Sigmoid colon (tissue), 7 donors: ENCODE measurements around the gene SLC13A3. TPM values are rescaled to one million over a fixed set of nuclear protein-coding genes. Genes with fewer than 3 reads are reported as not detected.

Experiments used
- DNase-seq: peaks from one replicate; pipeline ENCODE4 v3.0.0-alpha.2; 2019
- H3K27ac ChIP-seq, 4 donors: fragments of 200-600 bp; sonication (generic); one replicate each; pipeline ENCODE4 v1.5.1; 2016 to 2019; ENCODE audit warnings: mild to moderate bottlenecking in 1 of 4
- H3K27me3 ChIP-seq, 3 donors: fragments of 200-600 bp; sonication (generic); one replicate each; pipeline ENCODE4 v1.5.1; 2019; ENCODE audit warnings: mild to moderate bottlenecking in 1 of 3
- H3K36me3 ChIP-seq, 4 donors: fragments of 200-600 bp; sonication (generic); one replicate each; pipeline ENCODE4 v1.5.1; 2016 to 2019
- H3K4me1 ChIP-seq, 4 donors: fragments of 200-600 bp; sonication (generic); one replicate each; pipeline ENCODE4 v1.5.1; 2017 to 2019
- H3K4me3 ChIP-seq, 4 donors: fragments of 200-600 bp; sonication (generic); one replicate each; pipeline ENCODE4 v1.5.1; 2017 to 2019; ENCODE audit warnings: mild to moderate bottlenecking in 2 of 4, moderate library complexity in 1 of 4
- H3K9me3 ChIP-seq, 4 donors: fragments of 200-600 bp in 3 of 4; sonication (generic) in 3 of 4; one replicate each; pipeline versions ENCODE4 v1.5.1 to v1.6.1; 2013 to 2019
- CTCF ChIP-seq, 4 experiments: fragments of 450-650 bp in 3 of 4; fragments of 200-600 bp in 1 of 4; IDR thresholded peaks; one replicate each; pipeline ENCODE4 v1.5.1; 2016 to 2019; ENCODE audit warnings: antibody characterized with exemption in 4 of 4, mild to moderate bottlenecking in 3 of 4, moderate library complexity in 2 of 4
- EP300 ChIP-seq, 4 donors: sonication (generic); formaldehyde crosslinking; IDR thresholded peaks; one replicate each; pipeline ENCODE4 v1.6.1; 2017; ENCODE audit warnings: antibody characterized with exemption in 4 of 4
- POLR2A ChIP-seq, 2 donors: fragments of 450-650 bp; IDR thresholded peaks; one replicate each; pipeline ENCODE4 v1.6.1; 2016; ENCODE audit warnings: antibody characterized with exemption in 2 of 2, mild to moderate bottlenecking in 2 of 2, moderate library complexity in 2 of 2
- POLR2AphosphoS5 ChIP-seq, 4 donors: sonication (generic); formaldehyde crosslinking; IDR thresholded peaks; one replicate each; pipeline ENCODE4 v1.6.1; 2017; ENCODE audit warnings: antibody characterized with exemption in 4 of 4
- WGBS, 2 donors: extraction: QIAGEN DNeasy Blood & Tissue Kit; methylation state at CpG; one replicate each; pipeline ENCODE4 v1.1.7; 2013; 5-methylcytosine and 5-hydroxymethylcytosine counted together
- intact Hi-C: fragments of 100-400 bp; cut with DNase I; formaldehyde crosslinking; loops from one replicate; pipeline ENCODE4 v1.15.1; 2023
- polyA plus RNA-seq, 3 donors: library from polyadenylated mRNA; stranded (reverse); fragments of 200-250 nt; gene quantifications; one replicate each; pipeline ENCODE4 v1.2.3, GENCODE V29; 2013
- total RNA-seq, 4 donors: library from RNA; depleted of rRNA; stranded (reverse); fragments of >200 nt; gene quantifications; one replicate each; pipeline ENCODE4 v1.1.0, GENCODE V29; 2016
- donor health status: healthy with polysubstance abuse.
- donor health status: Bipolar disorder and iron deficiency.
- donor health status: healthy.

SLC13A3 gene
- total and polyA plus RNA-seq, 7 donors: 0.48 to 4.2 (median 1.1) TPM; not detected in 2

- H3K4me1 ChIP-seq: no peaks in the 10 kb centered on the region
- no peak for TF ChIP-seq EP300 (IDR thresholded peaks at IDR 0.05)
- TF ChIP-seq CTCF (IDR thresholded peaks at IDR 0.05): peak in 2 of 4 experiments; percentile 35 to 37
- H3K27ac ChIP-seq: no peak overlapping the region
- intact Hi-C loops: no loop called here
- peaks cover 0 to 12% (median 5%) of the 10 kb centered on the region in 3 donors for H3K27me3 ChIP-seq
- 37 to 39% methylated on average over 4 of the region's 4 CpGs for WGBS, 2 donors
- no peak for DNase-seq
- H3K36me3 ChIP-seq: no peaks in the 10 kb centered on the region
- no peak overlapping the region for H3K4me3 ChIP-seq
- no peaks in the 10 kb centered on the region for H3K9me3 ChIP-seq
Observed at GRCh38 chr20:46520976-46521579, 130.2 kb downstream of the SLC13A3 start.

- H3K36me3 ChIP-seq: no peaks in the 10 kb centered on the region
- peaks cover 0 to 17% (median 5%) of the 10 kb centered on the region in 3 donors for H3K27me3 ChIP-seq
- no peak for DNase-seq
- H3K4me3 ChIP-seq: no peak overlapping the region
- H3K4me1 ChIP-seq: no peaks in the 10 kb centered on the region
- no peaks in the 10 kb centered on the region for H3K9me3 ChIP-seq
- no peak overlapping the region for H3K27ac ChIP-seq
- WGBS, 2 donors: 86 to 88% methylated on average over 4 of the region's 4 CpGs
- TF ChIP-seq EP300 (IDR thresholded peaks at IDR 0.05) (no peak), POLR2A (IDR thresholded peaks at IDR 0.05) (no peak), POLR2AphosphoS5 (IDR thresholded peaks at IDR 0.05) (no peak), CTCF (IDR thresholded peaks at IDR 0.05) (no peak)
- intact Hi-C loops: no loop called here
Observed at GRCh38 chr20:46520540-46520939, 130.7 kb downstream of the SLC13A3 start.

- intact Hi-C loops: loop anchor here (10.0 kb wide), 1 partner anchor 155 kb away; no protein-coding TSS in a partner anchor
- Histone ChIP-seq H3K4me3 (no peak overlapping the region), H3K27ac (no peak overlapping the region), H3K36me3 (no peaks in the 10 kb centered on the region), H3K9me3 (no peaks in the 10 kb centered on the region), H3K27me3 (peaks cover 0 to 17% (median 5%) of the 10 kb centered on the region in 3 donors), H3K4me1 (no peaks in the 10 kb centered on the region)
- DNase-seq: no peak
- no peak for TF ChIP-seq EP300 (IDR thresholded peaks at IDR 0.05)
- TF ChIP-seq CTCF (IDR thresholded peaks at IDR 0.05): no peak
- TF ChIP-seq POLR2A (IDR thresholded peaks at IDR 0.05): no peak
- no peak for TF ChIP-seq POLR2AphosphoS5 (IDR thresholded peaks at IDR 0.05)
- 73 to 86% methylated on average over 3 of the region's 3 CpGs for WGBS, 2 donors
Observed at GRCh38 chr20:46519471-46520068, 131.7 kb downstream of the SLC13A3 start.

GRCh38 chr20:46512943-46513844 is 138.1 kb downstream of the SLC13A3 start, which contains the start of gene ZNF334:
TSS of gene ZNF334 (minus strand) at chr20:46513559. CDS start at chr20:46512102, 1,457 bp downstream.
- peak within 1 kb of the TSS; percentile 38 to 68 (median 55) for H3K27ac ChIP-seq
- 4 to 15% methylated on average over 49 of the region's 49 CpGs for WGBS, 2 donors
- DNase-seq: peak; percentile 76
- H3K9me3 ChIP-seq: no peaks in the 10 kb centered on the region
- peak within 1 kb of the TSS; percentile 56 to 67 (median 66) for H3K4me3 ChIP-seq
- peaks cover 0 to 11% (median 3%) of the 10 kb centered on the region in 3 donors for H3K27me3 ChIP-seq
- TF ChIP-seq POLR2AphosphoS5 (IDR thresholded peaks at IDR 0.05) (peak in 3 of 4 donors; percentile 22 to 62 (median 59)), POLR2A (IDR thresholded peaks at IDR 0.05) (no peak), EP300 (IDR thresholded peaks at IDR 0.05) (no peak), CTCF (IDR thresholded peaks at IDR 0.05) (no peak)
- H3K36me3 ChIP-seq: no peaks in the 10 kb centered on the region
- intact Hi-C loops: loop anchor here (5.0 to 10.0 kb wide), 2 partner anchors 148 to 169 kb away; no protein-coding TSS in a partner anchor
- peaks cover 0 to 6% (median 5%) of the 10 kb centered on the region in 4 donors for H3K4me1 ChIP-seq
